ENCODE data around the gene ABL2. TPM values are rescaled to one million over a fixed set of nuclear protein-coding genes. Genes with fewer than 3 reads are reported as not detected.
A peak's percentile ranks its signal among the peaks of the same experiment; 100 is the strongest.

ABL2 gene
- total RNA-seq, 5 donors from 2014 or later (not counting 1 experiment from before 2014, with no cell fraction given) = 14.9 to 20.0 (median 15.9) TPM

DNA sequence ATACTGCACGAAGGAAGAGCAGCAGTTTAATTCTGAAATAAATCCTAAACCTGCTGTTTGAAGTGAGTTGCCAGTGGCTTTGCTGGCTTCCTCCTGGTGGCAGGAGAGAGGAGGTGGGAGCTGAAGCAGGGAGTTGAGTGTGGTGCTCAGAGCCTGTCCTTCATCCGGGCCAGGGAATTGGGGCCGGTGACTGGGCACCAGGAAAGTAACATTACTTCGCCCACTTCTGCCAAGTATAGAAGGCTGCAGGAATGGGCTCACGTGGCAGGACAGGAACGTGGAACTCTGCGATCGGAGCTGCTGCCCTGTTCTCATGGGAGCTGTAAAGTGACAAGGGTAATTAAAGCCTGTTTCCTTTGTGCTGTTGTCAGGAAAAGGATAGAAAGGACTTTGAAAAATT, 139.0 kb downstream of the ABL2 start:
- 91% methylated on average over 8 of the region's 8 CpGs for WGBS (ENCODE audit: insufficient coverage)
- no peaks in the 10 kb centered on the region for H3K9me3 ChIP-seq
- peaks cover 0 to 10% (median 0%) of the 10 kb centered on the region in 3 donors for H3K4me1 Mint-ChIP-seq
- ATAC-seq (replicated peaks in 1 of 4) (no peak), DNase-seq (no peak)
- peaks cover 21 to 63% of the 10 kb centered on the region in 2 donors for H3K36me3 ChIP-seq (ENCODE audit: control insufficient read depth in 2 of 2, extremely low read depth in 1 of 2, insufficient read depth in 1 of 2, low read length in 1 of 2)
- H3K4me3 ChIP-seq (ENCODE audit: control insufficient read depth in 1 of 2, extremely low read depth in 1 of 2, low read length in 1 of 2) = no peak overlapping the region
- H3K4me1 ChIP-seq (ENCODE audit: control insufficient read depth in 1 of 2, extremely low read depth in 1 of 2, insufficient read depth in 2 of 2, low read length in 2 of 2) = no peaks in the 10 kb centered on the region
- no peaks in the 10 kb centered on the region for H3K27me3 ChIP-seq (replicated peaks in 1 of 2; ENCODE audit: control insufficient read depth in 2 of 2, extremely low read depth in 1 of 2, insufficient read depth in 2 of 2, low read length in 1 of 2)
- peaks cover 28% of the 10 kb centered on the region for H3K36me3 Mint-ChIP-seq
- H3K27ac ChIP-seq (ENCODE audit: low read length) = no peak overlapping the region
- H3K4me3 Mint-ChIP-seq = no peak overlapping the region
- H3K9me3 Mint-ChIP-seq = no peaks in the 10 kb centered on the region
- H3K27me3 Mint-ChIP-seq = no peaks in the 10 kb centered on the region
- peak overlapping the region; percentile 16 to 62 for H3K27ac Mint-ChIP-seq
- ChIA-PET POLR2A (no interaction called here), CTCF (interaction anchor here in 1 of 2 donors (0.6 kb wide), 1 partner anchor 12 kb away, joined by 3 read pairs; no protein-coding TSS in a partner anchor)

DNA sequence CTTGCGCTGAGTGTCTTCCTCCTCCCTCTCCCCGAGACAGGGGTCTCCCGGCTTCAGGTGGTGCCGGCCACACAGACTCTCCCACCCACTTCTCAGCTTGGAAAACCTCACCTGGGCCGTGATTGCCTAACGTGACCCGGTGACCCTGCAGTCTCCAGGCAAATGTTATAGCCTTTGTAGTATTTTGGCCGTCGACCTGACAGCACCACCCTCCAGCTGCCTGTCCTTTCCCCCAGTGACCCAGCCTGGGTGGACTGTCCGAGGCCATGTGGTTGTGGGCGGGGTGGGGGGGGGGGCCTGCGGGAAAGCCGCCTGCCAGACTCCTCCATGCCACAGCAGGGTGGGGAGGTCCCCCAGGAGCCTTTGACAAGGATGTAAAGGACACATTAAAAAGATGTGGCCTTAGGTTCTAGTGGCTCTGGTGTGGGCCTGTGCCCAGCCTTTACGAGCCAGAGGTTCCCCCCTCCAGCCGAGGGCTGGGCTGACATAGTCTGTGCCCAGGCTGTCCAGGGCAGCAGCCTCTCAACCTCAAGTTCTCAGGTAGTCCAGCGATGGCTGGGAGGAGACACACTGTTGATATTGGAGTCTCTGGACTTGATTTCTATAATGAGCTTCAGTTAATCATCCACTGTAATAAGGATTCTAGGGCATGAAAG, 139.5 kb downstream of the ABL2 start:
- POLR2A ChIA-PET = no interaction called here

DNA sequence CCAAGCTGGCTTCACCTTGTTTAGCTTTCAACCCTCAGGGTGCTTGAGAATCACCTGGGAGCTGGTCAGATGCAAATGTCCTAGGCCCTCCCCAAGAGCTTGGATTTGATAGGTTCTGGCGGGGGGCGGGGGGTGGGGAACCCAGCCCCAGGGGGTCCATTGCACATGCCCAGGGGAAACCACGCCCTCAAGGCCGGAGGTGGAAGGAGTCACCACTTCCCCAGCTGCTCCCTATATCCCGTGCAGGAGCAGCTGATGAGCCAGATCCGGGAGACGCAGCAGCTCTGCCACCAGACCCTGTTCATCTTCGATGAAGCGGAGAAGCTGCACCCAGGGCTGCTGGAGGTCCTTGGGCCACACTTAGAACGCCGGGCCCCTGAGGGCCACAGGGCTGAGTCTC, 141.8 kb downstream of the ABL2 start:
- Histone ChIP-seq H3K9me3 (no peaks in the 10 kb centered on the region), H3K4me3 (ENCODE audit: control insufficient read depth in 1 of 2, extremely low read depth in 1 of 2, low read length in 1 of 2) (no peak overlapping the region), H3K27ac (ENCODE audit: low read length) (no peak overlapping the region), H3K36me3 (ENCODE audit: control insufficient read depth in 2 of 2, extremely low read depth in 1 of 2, insufficient read depth in 1 of 2, low read length in 1 of 2) (peaks cover 20 to 39% of the 10 kb centered on the region in 2 donors), H3K27me3 (replicated peaks in 1 of 2; ENCODE audit: control insufficient read depth in 2 of 2, extremely low read depth in 1 of 2, insufficient read depth in 2 of 2, low read length in 1 of 2) (no peaks in the 10 kb centered on the region), H3K4me1 (ENCODE audit: control insufficient read depth in 1 of 2, extremely low read depth in 1 of 2, insufficient read depth in 2 of 2, low read length in 2 of 2) (peaks cover 4 to 21% of the 10 kb centered on the region in 2 experiments)
- peaks cover 15% of the 10 kb centered on the region for H3K36me3 Mint-ChIP-seq
- WGBS (ENCODE audit: insufficient coverage) = 97% methylated on average over 11 of the region's 11 CpGs
- no peak for ATAC-seq (replicated peaks in 1 of 4)
- no peak for DNase-seq
- no peak overlapping the region for H3K4me3 Mint-ChIP-seq
- H3K4me1 Mint-ChIP-seq = peaks cover 4 to 25% (median 10%) of the 10 kb centered on the region in 3 donors
- H3K9me3 Mint-ChIP-seq = no peaks in the 10 kb centered on the region
- H3K27ac Mint-ChIP-seq = peak overlapping the region in 1 of 2 donors; percentile 68
- CTCF ChIA-PET = no interaction called here
- POLR2A ChIA-PET = interaction anchor here in 1 of 2 donors (0.6 kb wide), 1 partner anchor 35 kb away, joined by 3 read pairs; no protein-coding TSS in a partner anchor
- no peaks in the 10 kb centered on the region for H3K27me3 Mint-ChIP-seq

More for the DNA sequence above, 139.5 kb downstream of the ABL2 start:
- Histone ChIP-seq H3K4me3 (ENCODE audit: control insufficient read depth in 1 of 2, extremely low read depth in 1 of 2, low read length in 1 of 2) (no peak overlapping the region), H3K27me3 (replicated peaks in 1 of 2; ENCODE audit: control insufficient read depth in 2 of 2, extremely low read depth in 1 of 2, insufficient read depth in 2 of 2, low read length in 1 of 2) (no peaks in the 10 kb centered on the region), H3K27ac (ENCODE audit: low read length) (no peak overlapping the region), H3K9me3 (no peaks in the 10 kb centered on the region), H3K36me3 (ENCODE audit: control insufficient read depth in 2 of 2, extremely low read depth in 1 of 2, insufficient read depth in 1 of 2, low read length in 1 of 2) (peaks cover 20 to 58% of the 10 kb centered on the region in 2 donors), H3K4me1 (ENCODE audit: control insufficient read depth in 1 of 2, extremely low read depth in 1 of 2, insufficient read depth in 2 of 2, low read length in 2 of 2) (no peaks in the 10 kb centered on the region)
- Mint-ChIP-seq H3K9me3 (no peaks in the 10 kb centered on the region), H3K36me3 (peaks cover 30% of the 10 kb centered on the region), H3K4me1 (peaks cover 0 to 10% (median 2%) of the 10 kb centered on the region in 3 donors), H3K27me3 (no peaks in the 10 kb centered on the region), H3K4me3 (no peak overlapping the region), H3K27ac (peak overlapping the region; percentile 16 to 62)
- CTCF ChIA-PET = interaction anchor here in 1 of 2 donors (1.4 kb wide), 1 partner anchor 11 kb away, joined by 3 read pairs; no protein-coding TSS in a partner anchor
- ATAC-seq (replicated peaks in 1 of 4) = no peak
- DNase-seq = no peak
- 99% methylated on average over 6 of the region's 16 CpGs for WGBS (ENCODE audit: insufficient coverage)

DNA sequence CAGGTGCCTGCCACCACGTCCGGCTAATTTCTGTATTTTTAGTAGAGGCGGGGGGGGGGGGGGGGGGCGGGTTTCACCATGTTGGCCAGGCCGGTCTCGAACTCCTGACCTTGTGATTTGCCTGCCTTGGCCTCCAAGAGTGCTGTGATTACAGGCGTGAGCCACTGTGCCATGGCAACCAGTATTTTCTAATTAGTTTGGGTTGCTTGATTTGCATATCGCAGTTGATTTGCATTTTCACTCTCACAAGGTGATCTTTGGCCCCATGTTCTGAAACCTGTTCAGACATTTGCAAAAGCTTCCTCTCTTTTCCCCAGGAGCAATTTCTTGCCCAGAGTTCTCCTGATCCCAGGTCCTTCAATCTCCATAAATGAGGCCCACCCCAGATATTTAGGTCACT, 145.9 kb downstream of the ABL2 start:
- Histone ChIP-seq H3K27me3 (replicated peaks in 1 of 2; ENCODE audit: control insufficient read depth in 2 of 2, extremely low read depth in 1 of 2, insufficient read depth in 2 of 2, low read length in 1 of 2) (no peaks in the 10 kb centered on the region), H3K9me3 (no peaks in the 10 kb centered on the region), H3K4me1 (ENCODE audit: control insufficient read depth in 1 of 2, extremely low read depth in 1 of 2, insufficient read depth in 2 of 2, low read length in 2 of 2) (peaks cover 11 to 36% of the 10 kb centered on the region in 2 experiments), H3K27ac (ENCODE audit: low read length) (no peak overlapping the region), H3K36me3 (ENCODE audit: control insufficient read depth in 2 of 2, extremely low read depth in 1 of 2, insufficient read depth in 1 of 2, low read length in 1 of 2) (peaks cover 0 to 15% of the 10 kb centered on the region in 2 donors), H3K4me3 (ENCODE audit: control insufficient read depth in 1 of 2, extremely low read depth in 1 of 2, low read length in 1 of 2) (no peak overlapping the region)
- peak overlapping the region; percentile 94 to 98 (median 97) for H3K4me3 Mint-ChIP-seq
- H3K36me3 Mint-ChIP-seq = peaks cover 7% of the 10 kb centered on the region
- WGBS (ENCODE audit: insufficient coverage) = 86% methylated on average over 4 of the region's 8 CpGs
- peak in 1 of 35 experiments; percentile 17 for DNase-seq
- POLR2A ChIA-PET = no interaction called here
- peak overlapping the region in 1 of 2 donors; percentile 71 for H3K27ac Mint-ChIP-seq
- H3K9me3 Mint-ChIP-seq = no peaks in the 10 kb centered on the region
- H3K4me1 Mint-ChIP-seq = peaks cover 26 to 35% (median 28%) of the 10 kb centered on the region in 3 donors
- H3K27me3 Mint-ChIP-seq = no peaks in the 10 kb centered on the region
- ATAC-seq (replicated peaks in 1 of 4) = no peak
- CTCF ChIA-PET = interaction anchor here (0.6 to 1.1 kb wide), 4 partner anchors 38 to 731 kb away, joined by 3 to 5 read pairs (median 3); partner anchors contain the start of gene AXDND1 (in 1 of the 2)

DNA sequence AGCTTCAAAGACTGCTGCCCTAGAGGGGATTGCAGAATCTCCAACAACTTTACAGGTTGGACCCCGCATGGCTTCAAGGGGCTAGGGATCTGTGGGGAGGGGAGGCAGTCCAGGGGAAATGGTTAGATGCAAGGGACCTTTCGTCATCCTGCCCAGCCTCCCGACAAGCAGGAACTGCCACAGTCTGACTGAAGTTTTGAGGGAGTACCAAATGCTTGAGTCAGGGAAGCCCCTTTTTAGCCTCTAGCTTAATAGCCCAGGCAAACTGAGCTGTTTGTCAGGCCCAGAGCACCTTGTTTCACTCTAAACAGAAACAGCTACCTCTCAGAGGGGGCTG, 146.5 kb downstream of the ABL2 start:
- H3K36me3 ChIP-seq (ENCODE audit: control insufficient read depth in 2 of 2, extremely low read depth in 1 of 2, insufficient read depth in 1 of 2, low read length in 1 of 2) = peaks cover 0 to 13% of the 10 kb centered on the region in 2 donors

DNA sequence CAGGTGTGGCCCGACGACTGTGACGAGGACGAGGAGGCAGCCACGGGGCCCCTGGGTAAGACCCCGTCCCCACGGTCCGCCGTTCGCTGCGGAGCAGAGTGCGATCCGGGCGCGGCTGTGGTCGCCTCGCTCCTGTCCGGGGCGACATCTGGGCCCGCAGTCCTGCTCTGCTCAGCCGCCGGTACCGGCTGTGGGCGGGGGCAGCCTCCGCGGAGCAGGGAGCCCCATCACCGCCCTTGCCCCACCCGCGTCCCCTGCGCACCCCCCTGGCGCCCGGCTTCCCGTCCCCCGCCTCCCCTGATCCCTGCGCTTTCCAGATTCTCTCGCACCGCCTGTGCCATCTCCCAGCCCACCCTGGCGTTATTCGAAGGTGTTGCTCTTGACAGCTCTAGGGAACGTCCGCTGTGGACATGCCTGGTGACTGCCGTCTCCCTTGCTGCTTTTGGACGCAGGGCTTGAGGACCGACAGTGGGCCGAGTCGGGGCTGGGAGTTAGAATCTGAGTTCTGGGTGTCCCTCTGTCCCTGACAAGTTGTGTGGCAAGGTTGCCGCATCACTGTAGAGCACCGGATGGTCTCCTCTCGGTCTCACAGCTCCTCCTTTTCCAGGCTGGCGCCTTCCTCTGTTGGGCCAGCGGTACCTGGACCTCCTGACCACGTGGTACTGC, 147.0 kb downstream of the ABL2 start:
- POLR2A ChIA-PET = interaction anchor here (0.6 kb wide), 2 partner anchors 78 to 672 kb away, joined by 3 read pairs; no protein-coding TSS in a partner anchor

More for the DNA sequence above, 146.5 kb downstream of the ABL2 start:
- peak overlapping the region; percentile 89 for H3K27ac Mint-ChIP-seq
- H3K36me3 Mint-ChIP-seq = peaks cover 7% of the 10 kb centered on the region
- H3K4me3 Mint-ChIP-seq = peak overlapping the region; percentile 94 to 98 (median 97)
- H3K27ac ChIP-seq (ENCODE audit: low read length) = peak overlapping the region; percentile 44
- H3K9me3 Mint-ChIP-seq = no peaks in the 10 kb centered on the region
- peak in 1 of 4 experiments; percentile 17 for ATAC-seq (replicated peaks in 1 of 4)
- H3K9me3 ChIP-seq = no peaks in the 10 kb centered on the region
- H3K27me3 Mint-ChIP-seq = no peaks in the 10 kb centered on the region
- H3K4me1 Mint-ChIP-seq = peaks cover 26 to 35% (median 28%) of the 10 kb centered on the region in 3 donors
- no peaks in the 10 kb centered on the region for H3K27me3 ChIP-seq (replicated peaks in 1 of 2; ENCODE audit: control insufficient read depth in 2 of 2, extremely low read depth in 1 of 2, insufficient read depth in 2 of 2, low read length in 1 of 2)
- H3K4me1 ChIP-seq (ENCODE audit: control insufficient read depth in 1 of 2, extremely low read depth in 1 of 2, insufficient read depth in 2 of 2, low read length in 2 of 2) = peaks cover 11 to 36% of the 10 kb centered on the region in 2 experiments
- DNase-seq = peak in 11 of 35 experiments; percentile 4 to 54 (median 13)
- peak overlapping the region; percentile 75 to 83 for H3K4me3 ChIP-seq (ENCODE audit: control insufficient read depth in 1 of 2, extremely low read depth in 1 of 2, low read length in 1 of 2)
- ChIA-PET CTCF (interaction anchor here (0.5 to 1.1 kb wide), 9 partner anchors 35 to 803 kb away, joined by 3 to 6 read pairs (median 3); partner anchors contain the start of gene AXDND1 (in 1 of the 2)), POLR2A (interaction anchor here in 1 of 2 donors (0.6 kb wide), 1 partner anchor 78 kb away, joined by 3 read pairs; no protein-coding TSS in a partner anchor)
- 0% methylated on average over 3 of the region's 3 CpGs for WGBS (ENCODE audit: insufficient coverage)

More for the DNA sequence above, 147.0 kb downstream of the ABL2 start:
- DNase-seq (peak in 21 of 35 experiments; percentile 4 to 43 (median 20)), ATAC-seq (replicated peaks in 1 of 4) (peak; percentile 23 to 52 (median 46))
- Mint-ChIP-seq H3K27me3 (no peaks in the 10 kb centered on the region), H3K36me3 (peaks cover 7% of the 10 kb centered on the region), H3K9me3 (no peaks in the 10 kb centered on the region), H3K4me1 (peaks cover 26 to 35% (median 28%) of the 10 kb centered on the region in 3 donors), H3K4me3 (peak overlapping the region; percentile 94 to 98 (median 97)), H3K27ac (peak overlapping the region; percentile 89)
- Histone ChIP-seq H3K4me3 (ENCODE audit: control insufficient read depth in 1 of 2, extremely low read depth in 1 of 2, low read length in 1 of 2) (peak overlapping the region; percentile 75 to 83), H3K4me1 (ENCODE audit: control insufficient read depth in 1 of 2, extremely low read depth in 1 of 2, insufficient read depth in 2 of 2, low read length in 2 of 2) (peaks cover 11 to 36% of the 10 kb centered on the region in 2 experiments), H3K36me3 (ENCODE audit: control insufficient read depth in 2 of 2, extremely low read depth in 1 of 2, insufficient read depth in 1 of 2, low read length in 1 of 2) (peaks cover 0 to 11% of the 10 kb centered on the region in 2 donors), H3K27me3 (replicated peaks in 1 of 2; ENCODE audit: control insufficient read depth in 2 of 2, extremely low read depth in 1 of 2, insufficient read depth in 2 of 2, low read length in 1 of 2) (no peaks in the 10 kb centered on the region), H3K27ac (ENCODE audit: low read length) (peak overlapping the region; percentile 44), H3K9me3 (no peaks in the 10 kb centered on the region)
- CTCF ChIA-PET = interaction anchor here (0.5 to 1.1 kb wide), 7 partner anchors 36 to 804 kb away, joined by 3 to 6 read pairs (median 4); no protein-coding TSS in a partner anchor
- WGBS (ENCODE audit: insufficient coverage) = under 1% methylated on average over 48 of the region's 52 CpGs
